Keratinocyte (primary cell): ENCODE results near the gene SETD1B. TPM values are rescaled to one million over a fixed set of nuclear protein-coding genes. Genes with fewer than 3 reads are reported as not detected.

Experiments used
- DNase-seq: peaks from one replicate; pipeline ENCODE4 v3.0.0-alpha.2; 2011; ENCODE audit warnings: low read depth, missing footprints, low spot score
- FAIRE-seq: peaks from 2 replicates; lab custom pipeline; 2011; peaks lifted over from hg19 to GRCh38; lab: Jason Lieb, UNC
- H2AFZ ChIP-seq: 2 replicates; pipeline ENCODE4 v1.6.0; 2012; ENCODE audit warnings: low read length, control low read depth, inconsistent platforms; ENCODE audit not compliant: control insufficient read depth
- H3K27ac ChIP-seq: 2 replicates; pipeline ENCODE4 v1.5.1; 2011; ENCODE audit warnings: low read length; ENCODE audit not compliant: control insufficient read depth, insufficient read depth
- H3K27me3 ChIP-seq: 3 replicates; pipeline ENCODE4 v1.6.0; 2011; ENCODE audit warnings: low read length; ENCODE audit not compliant: control insufficient read depth, insufficient read depth; ENCODE audit errors: extremely low read depth
- H3K36me3 ChIP-seq, 2 experiments: 2 replicates in 1 of 2; 3 replicates in 1 of 2; pipeline ENCODE4 v1.5.1; 2011; ENCODE audit warnings: low read length in 2 of 2, mild to moderate bottlenecking in 1 of 2; ENCODE audit not compliant: control insufficient read depth in 2 of 2, insufficient read depth in 2 of 2; ENCODE audit errors: extremely low read depth in 1 of 2
- H3K4me1 ChIP-seq: 3 replicates; pipeline ENCODE4 v1.5.1; 2011; ENCODE audit warnings: low read length; ENCODE audit not compliant: control insufficient read depth, insufficient read depth; ENCODE audit errors: extremely low read depth
- H3K4me2 ChIP-seq: 3 replicates; pipeline ENCODE4 v1.6.0; 2011; ENCODE audit warnings: low read depth, low read length; ENCODE audit not compliant: control insufficient read depth, insufficient read depth; ENCODE audit errors: extremely low read depth
- H3K4me3 ChIP-seq, 3 experiments: fragments of 200-600 bp in 1 of 3; sonication (generic) in 1 of 3; 2 replicates in 2 of 3; 3 replicates in 1 of 3; pipeline ENCODE4 v1.5.1; 2011 to 2016; ENCODE audit warnings: low read length in 3 of 3, mild to moderate bottlenecking in 3 of 3, control low read depth in 2 of 3, inconsistent platforms in 1 of 3, low read depth in 1 of 3, mixed read lengths in 1 of 3, mixed run types in 1 of 3, moderate library complexity in 1 of 3; ENCODE audit not compliant: control insufficient read depth in 2 of 3, insufficient read depth in 2 of 3; ENCODE audit errors: extremely low read depth in 1 of 3
- H3K79me2 ChIP-seq: 2 replicates; pipeline ENCODE4 v1.6.0; 2012; ENCODE audit warnings: low read length; ENCODE audit not compliant: control insufficient read depth, insufficient read depth
- H3K9ac ChIP-seq: 3 replicates; pipeline ENCODE4 v1.6.0; 2011; ENCODE audit warnings: low read length; ENCODE audit not compliant: control insufficient read depth, insufficient read depth; ENCODE audit errors: extremely low read depth
- H3K9me1 ChIP-seq: 3 replicates; pipeline ENCODE4 v1.6.0; 2011; ENCODE audit warnings: low read length; ENCODE audit not compliant: control insufficient read depth, insufficient read depth; ENCODE audit errors: extremely low read depth
- H3K9me3 ChIP-seq: 2 replicates; pipeline ENCODE4 v1.5.1; 2012; ENCODE audit warnings: low read depth, low read length; ENCODE audit not compliant: control insufficient read depth
- H4K20me1 ChIP-seq: 3 replicates; pipeline ENCODE4 v1.6.0; 2011; ENCODE audit warnings: low read length; ENCODE audit not compliant: control insufficient read depth, insufficient read depth; ENCODE audit errors: extremely low read depth
- CTCF ChIP-seq, 3 experiments: IDR thresholded peaks in 1 of 3; conservative IDR thresholded peaks in 1 of 3; optimal IDR thresholded peaks in 1 of 3; 2 replicates in 2 of 3; 3 replicates in 1 of 3; pipeline versions ENCODE3 to v1.5.1; 2011; ENCODE audit warnings: low read length in 3 of 3, mild to moderate bottlenecking in 3 of 3, moderate library complexity in 2 of 3, control low read depth in 1 of 3, inconsistent platforms in 1 of 3; ENCODE audit not compliant: insufficient read depth in 2 of 3; ENCODE audit errors: extremely low read depth in 1 of 3
- EZH2 ChIP-seq: IDR thresholded peaks from one replicate; pipeline ENCODE4 v1.6.1; 2012; ENCODE audit warnings: inconsistent platforms, mild to moderate bottlenecking, low read length, moderate library complexity
- dilution Hi-C: fragments of 300-500 bp; cut with MboI; formaldehyde crosslinking; loops from one replicate; pipeline ENCODE4 v1.7.0; 2020; ENCODE audit warnings: low sequenced_read_pairs; ENCODE audit not compliant: extremely low pct_ligation_motif_present
- polyA plus RNA-seq, 5 experiments: library from polyadenylated mRNA; depleted of rRNA in 3 of 5; stranded (reverse) in 3 of 5; stranded (forward) in 1 of 5; unstranded in 1 of 5; fragments of >200 nt; gene quantifications; 1 replicate in 1 of 5; 2 replicates in 3 of 5; 3 replicates in 1 of 5; pipeline versions ENCODE4 v1.2.1 to v1.2.3, GENCODE V29; 2011 to 2012; ENCODE audit warnings: missing spikeins in 2 of 5, low read depth in 1 of 5, low replicate concordance in 1 of 5

The SETD1B gene
- polyA plus RNA-seq, 1 donor (not counting 4 experiments of a cell fraction or from before 2014, with no cell fraction given): 0.72 TPM

GRCh38 chr12:121806546-121807423 is 3.0 kb downstream of the SETD1B start:
- Histone ChIP-seq H2AFZ (no peak overlapping the region), H3K9me1 (no peaks in the 10 kb centered on the region), H3K4me1 (peaks cover 28% of the 10 kb centered on the region), H3K4me3 (peak overlapping the region; percentile 65 to 82 (median 77)), H3K4me2 (peak overlapping the region; percentile 99), H3K27me3 (no peaks in the 10 kb centered on the region), H3K9ac (peak overlapping the region; percentile 98), H3K79me2 (peaks cover 65% of the 10 kb centered on the region), H3K27ac (peak overlapping the region; percentile 40), H3K9me3 (no peaks in the 10 kb centered on the region), H4K20me1 (peaks cover 13% of the 10 kb centered on the region), H3K36me3 (peaks cover 25 to 29% of the 10 kb centered on the region in 2 experiments)
- no peak for DNase-seq
- no peak for FAIRE-seq
- TF ChIP-seq EZH2: no peak
- no peak for TF ChIP-seq CTCF (optimal IDR thresholded peaks at IDR 0.05 in 1 of 3, IDR thresholded peaks at IDR 0.05 in 1 of 3, conservative IDR thresholded peaks at IDR 0.05 in 1 of 3; ENCODE audit: extremely low read depth in 1 of 3, insufficient read depth in 2 of 3, low read length in 3 of 3)
- dilution Hi-C loops: no loop called here

- Histone ChIP-seq H3K4me2 (no peak overlapping the region), H2AFZ (no peak overlapping the region), H3K36me3 (peaks cover 25 to 29% of the 10 kb centered on the region in 2 experiments)
Observed at GRCh38 chr12:121807642-121808347, 4.0 kb downstream of the SETD1B start.

More at GRCh38 chr12:121807642-121808347, 4.0 kb downstream of the SETD1B start:
- Histone ChIP-seq H3K79me2 (peaks cover 70% of the 10 kb centered on the region), H3K9me1 (no peaks in the 10 kb centered on the region), H3K27ac (no peak overlapping the region), H3K4me3 (no peak overlapping the region), H3K4me1 (peaks cover 32% of the 10 kb centered on the region), H3K9me3 (no peaks in the 10 kb centered on the region), H4K20me1 (peaks cover 20% of the 10 kb centered on the region), H3K27me3 (no peaks in the 10 kb centered on the region), H3K9ac (no peak overlapping the region)
- DNase-seq: no peak
- TF ChIP-seq CTCF (optimal IDR thresholded peaks at IDR 0.05 in 1 of 3, IDR thresholded peaks at IDR 0.05 in 1 of 3, conservative IDR thresholded peaks at IDR 0.05 in 1 of 3; ENCODE audit: extremely low read depth in 1 of 3, insufficient read depth in 2 of 3, low read length in 3 of 3) (no peak), EZH2 (no peak)
- no peak for FAIRE-seq
- dilution Hi-C loops: no loop called here
